Endometrial microvascular endothelial cells (primary cell): ENCODE data around the gene XKR3. TPM values are rescaled to one million over a fixed set of nuclear protein-coding genes. Genes with fewer than 3 reads are reported as not detected.
"Not testable (repeated sequence)": the region's sequence is repeated elsewhere in the genome, so short reads cannot be mapped to it uniquely, and the experiment has no call there.

Experiments used
- in situ Hi-C: cut with HindIII; loops from 2 replicates; pipeline ENCODE4 v1.10.0; 2017; ENCODE audit warnings: low sequenced_read_pairs, low pct_unique_long_range_greater_than_20kb; ENCODE audit errors: inconsistent ontology term
- total RNA-seq: library from RNA; depleted of rRNA; stranded (reverse); fragments of >200 nt; gene quantifications from one replicate; pipeline ENCODE4 v1.2.3, GENCODE V29; 2015; ENCODE audit errors: inconsistent ontology term

Gene XKR3
- total RNA-seq: not detected

- in situ Hi-C loops: no loop called here
These were observed at the start of gene XKR3 for GRCh38 chr22:16824716-16825687. XKR3 (minus strand) TSS chr22:16825411; CDS start chr22:16808073, 17,338 bp downstream.

- in situ Hi-C loops: not testable (repeated sequence)
These were observed 44.4 kb upstream of the XKR3 start for GRCh38 chr22:16869640-16870039.

GRCh38 chr22:16866167-16866566, 41.0 kb upstream of the XKR3 start:
- in situ Hi-C loops: no loop called here

- in situ Hi-C loops: not testable (repeated sequence)
These were observed 31.6 kb upstream of the XKR3 start for GRCh38 chr22:16856851-16857250.

GRCh38 chr22:16854631-16855030, 29.4 kb upstream of the XKR3 start:
- in situ Hi-C loops: no loop called here

- in situ Hi-C loops: not testable (repeated sequence)
These were observed 26.2 kb upstream of the XKR3 start for GRCh38 chr22:16851268-16851996.

GRCh38 chr22:16847271-16847670, 22.1 kb upstream of the XKR3 start:
- in situ Hi-C loops: no loop called here

- in situ Hi-C loops: no loop called here
These were observed 20.7 kb upstream of the XKR3 start for GRCh38 chr22:16845881-16846280.

- in situ Hi-C loops: no loop called here
These were observed 20.3 kb upstream of the XKR3 start for GRCh38 chr22:16845465-16845864.

- in situ Hi-C loops: no loop called here
These were observed 19.3 kb upstream of the XKR3 start for GRCh38 chr22:16844529-16844928.

GRCh38 chr22:16838073-16838472, 12.9 kb upstream of the XKR3 start:
- in situ Hi-C loops: no loop called here

- in situ Hi-C loops: no loop called here
These were observed 9.8 kb upstream of the XKR3 start for GRCh38 chr22:16834971-16835370.

GRCh38 chr22:16831257-16831656, 6.0 kb upstream of the XKR3 start:
- in situ Hi-C loops: no loop called here

GRCh38 chr22:16829985-16830384, 4.8 kb upstream of the XKR3 start:
- in situ Hi-C loops: no loop called here

GRCh38 chr22:16828876-16829275, 3.7 kb upstream of the XKR3 start:
- in situ Hi-C loops: no loop called here

- in situ Hi-C loops: no loop called here
These were observed 2.3 kb upstream of the XKR3 start for GRCh38 chr22:16827506-16827905.

GRCh38 chr22:16819249-16819648, 6.0 kb downstream of the XKR3 start:
- in situ Hi-C loops: no loop called here

- in situ Hi-C loops: no loop called here
These were observed 6.7 kb downstream of the XKR3 start for GRCh38 chr22:16818538-16818937.

- in situ Hi-C loops: no loop called here
These were observed 10.1 kb downstream of the XKR3 start for GRCh38 chr22:16815073-16815472.
